HG03039 (cell line): ENCODE measurements around the gene DKC1.
A peak's percentile ranks its signal among the peaks of the same experiment; 100 is the strongest.

ENCODE experiments used
- ATAC-seq: cut with Tn5 transposase; IDR thresholded peaks from one replicate; pipeline ENCODE4 v1.9.1; 2021; ENCODE audit warnings: mild to moderate bottlenecking, moderate library complexity; ENCODE audit not compliant: unreplicated experiment

The DKC1 gene

GRCh38 chrX:154762537-154763296 lies at the start of gene DKC1:
TSS of gene DKC1 (plus strand) at chrX:154762864. CDS start at chrX:154762966, 102 bp downstream.
- ATAC-seq, result peak; percentile 87

- no peak for ATAC-seq
These were observed 47.7 kb upstream of the DKC1 start for GRCh38 chrX:154714925-154715324.

GRCh38 chrX:154715825-154716224 lies 46.8 kb upstream of the DKC1 start:
- ATAC-seq, result no peak

GRCh38 chrX:154717824-154718223 lies 44.8 kb upstream of the DKC1 start:
- ATAC-seq, result no peak

- ATAC-seq, result no peak
These were observed 44.0 kb upstream of the DKC1 start for GRCh38 chrX:154718616-154719015.

GRCh38 chrX:154719132-154719675 lies 43.5 kb upstream of the DKC1 start:
- no peak for ATAC-seq

- ATAC-seq, result no peak
These were observed 42.6 kb upstream of the DKC1 start for GRCh38 chrX:154720067-154720466.

GRCh38 chrX:154721155-154721554 lies 41.5 kb upstream of the DKC1 start:
- ATAC-seq, result no peak

- no peak for ATAC-seq
These were observed 37.5 kb upstream of the DKC1 start for GRCh38 chrX:154724993-154725756.

- ATAC-seq, result no peak
These were observed 35.2 kb upstream of the DKC1 start for GRCh38 chrX:154727418-154727817.

GRCh38 chrX:154727871-154728270 lies 34.8 kb upstream of the DKC1 start:
- no peak for ATAC-seq

- ATAC-seq, result no peak
These were observed 34.1 kb upstream of the DKC1 start for GRCh38 chrX:154728431-154729190.

GRCh38 chrX:154729439-154729838 lies 33.2 kb upstream of the DKC1 start:
- ATAC-seq, result no peak

- ATAC-seq, result no peak
These were observed 32.3 kb upstream of the DKC1 start for GRCh38 chrX:154730253-154730891.

GRCh38 chrX:154731184-154731583 lies 31.5 kb upstream of the DKC1 start:
- no peak for ATAC-seq

GRCh38 chrX:154731881-154732280 lies 30.8 kb upstream of the DKC1 start:
- no peak for ATAC-seq

GRCh38 chrX:154732421-154733065 lies 30.1 kb upstream of the DKC1 start:
- ATAC-seq, result no peak

- no peak for ATAC-seq
These were observed 29.6 kb upstream of the DKC1 start for GRCh38 chrX:154733066-154733425.

- no peak for ATAC-seq
These were observed 28.4 kb upstream of the DKC1 start for GRCh38 chrX:154734061-154734781.
